Stimulated activated CD4-positive, alpha-beta T cell treated with anti-CD3 and anti-CD28 coated beads, TNF-alpha, amount 100 ng/mL, for 1 hour (primary cell): Measurements from ENCODE around the gene FGGY.

ENCODE experiments used
- DNase-seq, 3 donors: peaks; one replicate each; pipeline ENCODE4 v3.0.0-alpha.2; 2020; ENCODE audit warnings: low read depth in 3 of 3, low spot score in 1 of 3

FGGY gene

DNA sequence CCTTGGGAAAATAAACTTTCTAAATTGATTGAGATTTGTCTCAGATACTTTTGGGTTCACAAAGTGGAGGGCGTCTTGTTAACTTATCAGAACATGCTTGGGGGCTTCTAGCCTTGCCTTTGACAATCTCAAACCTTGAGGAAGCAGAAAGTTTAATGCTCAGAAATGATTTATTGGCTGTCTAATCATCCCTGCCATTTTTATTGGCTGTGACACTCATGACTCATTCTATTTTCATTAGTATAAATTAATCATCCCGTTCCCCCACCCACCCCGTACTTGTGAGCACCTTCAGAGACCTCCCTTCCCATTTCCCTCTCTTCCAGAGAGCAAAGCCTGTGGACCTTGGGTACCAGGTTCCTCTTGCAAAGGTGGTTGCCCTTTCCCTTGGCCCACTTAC, 87.1 kb downstream of the FGGY start:
- no peak for DNase-seq

GRCh38 chr1:59384443-59384842, 87.5 kb downstream of the FGGY start:
- DNase-seq, result no peak

GRCh38 chr1:59388191-59388590, 91.3 kb downstream of the FGGY start:
- DNase-seq, result no peak

- DNase-seq, result no peak
These were observed 93.0 kb downstream of the FGGY start for GRCh38 chr1:59389847-59390246.

DNA sequence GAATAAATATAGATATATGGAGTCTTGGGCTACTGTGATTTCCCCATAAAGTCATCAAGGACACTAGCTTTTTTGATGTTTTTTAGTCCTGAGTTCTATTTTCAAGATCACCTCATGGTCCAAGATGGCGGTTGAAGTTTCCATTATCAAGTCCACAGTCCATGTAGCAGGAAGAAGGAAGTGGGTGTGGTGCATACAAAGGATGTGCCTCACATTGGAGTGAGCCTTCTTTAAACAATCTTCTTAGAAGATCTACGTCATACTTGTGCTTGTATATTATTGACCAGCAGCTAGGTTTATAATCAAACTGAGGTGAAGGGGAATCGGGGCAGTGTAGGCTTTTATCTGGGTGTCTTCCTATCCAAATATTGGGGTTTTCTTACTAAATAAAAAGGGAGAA, 93.4 kb downstream of the FGGY start:
- DNase-seq, result no peak

- no peak for DNase-seq
These were observed 94.6 kb downstream of the FGGY start for GRCh38 chr1:59391212-59392179.

DNA sequence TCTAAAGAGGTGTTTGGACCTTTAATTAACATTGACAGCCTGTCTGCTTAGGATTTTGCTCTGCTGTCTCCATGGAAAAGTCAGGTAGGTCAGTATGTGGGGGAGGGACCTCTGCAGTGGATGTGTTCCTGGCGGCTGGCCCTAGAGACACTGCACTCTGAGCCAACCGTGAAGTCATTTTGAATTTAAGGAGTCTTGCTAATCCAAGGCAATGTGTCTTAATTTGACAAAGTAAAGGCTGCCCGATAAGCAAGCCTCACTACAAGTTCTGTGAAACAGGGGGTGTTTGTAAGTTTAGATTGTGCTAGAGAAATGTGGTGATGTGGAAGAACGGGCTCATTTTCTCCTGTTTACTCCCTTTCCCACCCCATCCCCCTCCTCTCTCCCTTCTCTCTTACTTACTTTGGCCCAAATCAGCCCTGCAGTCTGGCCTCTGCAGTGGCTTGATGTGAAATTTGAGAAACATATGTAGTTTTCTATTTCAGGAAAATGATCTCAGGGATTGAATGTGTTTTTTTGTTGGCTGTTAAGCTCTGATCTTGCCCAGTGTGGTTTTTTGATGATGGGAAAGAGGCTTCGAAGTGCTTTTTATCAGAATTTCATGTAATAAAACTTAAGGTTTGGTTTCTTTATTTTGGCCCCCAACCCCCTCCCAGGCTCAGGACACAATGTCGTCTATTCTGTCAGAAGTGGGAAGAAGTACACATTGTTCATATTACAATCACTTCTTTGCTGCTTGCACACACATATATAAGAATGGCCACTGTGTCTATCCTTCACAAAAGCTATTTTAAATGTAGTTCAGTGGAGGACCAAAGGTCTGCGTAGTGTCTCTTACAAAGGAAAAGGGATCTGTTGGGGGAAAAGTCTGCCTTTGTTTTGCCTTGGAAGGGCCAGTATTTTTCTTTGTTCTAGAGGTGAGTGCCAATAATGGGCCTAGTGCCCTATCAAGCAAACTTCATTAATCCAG, 96.6 kb downstream of the FGGY start:
- DNase-seq, result no peak

DNA sequence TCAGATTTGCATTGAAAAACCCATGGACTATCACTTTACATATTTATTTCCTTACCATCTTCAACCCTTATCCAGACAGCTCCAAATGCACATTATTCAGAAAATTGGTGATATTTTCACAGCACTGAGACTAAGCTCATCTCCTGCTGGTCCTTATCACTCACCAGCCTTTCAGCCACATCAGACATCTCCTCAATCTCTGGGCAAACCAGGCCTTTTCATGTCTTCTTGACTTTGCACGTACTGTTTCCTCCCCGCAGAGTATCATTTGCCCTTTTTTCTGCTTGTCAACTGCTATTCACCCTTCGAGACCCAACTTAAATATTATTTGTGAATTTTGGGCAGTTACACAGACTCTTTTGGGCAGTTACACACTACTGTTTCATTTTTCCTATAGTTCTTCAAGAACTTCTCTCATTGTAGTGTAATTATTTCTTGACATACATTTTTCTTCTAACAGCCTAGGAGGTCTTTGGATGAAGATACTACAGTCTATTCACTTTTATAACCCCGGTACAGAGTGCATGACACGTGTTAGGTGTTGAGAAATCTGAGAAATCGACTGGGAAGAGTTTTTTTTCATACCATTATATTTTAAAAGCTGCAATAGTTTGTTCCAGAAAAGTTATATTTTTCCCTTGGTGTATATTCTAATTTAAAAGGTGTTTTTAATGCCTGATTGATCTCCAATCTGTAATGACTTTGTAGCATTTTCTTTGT, 98.0 kb downstream of the FGGY start:
- no peak for DNase-seq

- no peak for DNase-seq
These were observed 99.5 kb downstream of the FGGY start for GRCh38 chr1:59396387-59396786.

DNA sequence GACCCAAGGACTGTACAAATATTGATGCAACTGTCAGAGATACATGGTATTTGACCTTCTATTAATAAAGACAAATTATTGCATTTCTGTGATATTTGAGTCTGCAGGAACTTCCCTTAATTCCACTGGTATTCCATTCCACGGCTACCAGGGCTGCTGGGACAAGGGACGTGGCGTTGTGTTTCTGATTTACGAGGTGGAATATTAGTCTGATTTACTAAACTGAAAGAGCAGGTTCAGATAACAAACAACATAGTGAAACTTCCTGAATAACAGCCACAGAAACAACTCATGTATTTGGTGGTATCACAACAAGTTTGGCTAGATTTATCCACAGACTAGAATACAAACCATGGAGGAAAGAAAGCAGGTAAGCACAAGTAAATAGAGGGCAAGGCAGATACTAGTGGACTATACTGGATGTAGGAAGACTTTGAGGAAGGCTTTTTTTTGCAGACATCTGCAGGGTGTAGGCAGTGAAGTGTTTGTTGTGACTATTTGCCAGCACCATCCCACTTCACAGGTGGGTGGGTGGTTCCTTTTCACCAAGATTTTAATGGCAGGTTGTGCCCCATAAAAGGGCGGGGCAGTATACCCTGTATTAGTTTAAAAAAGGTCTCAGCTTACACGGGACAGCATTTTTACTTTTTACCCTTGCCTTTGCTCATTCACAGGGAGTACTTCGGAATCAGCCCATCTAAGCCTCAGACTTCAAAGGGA, 100.4 kb downstream of the FGGY start:
- no peak for DNase-seq

- no peak for DNase-seq
These were observed 102.7 kb downstream of the FGGY start for GRCh38 chr1:59399642-59400041.

DNA sequence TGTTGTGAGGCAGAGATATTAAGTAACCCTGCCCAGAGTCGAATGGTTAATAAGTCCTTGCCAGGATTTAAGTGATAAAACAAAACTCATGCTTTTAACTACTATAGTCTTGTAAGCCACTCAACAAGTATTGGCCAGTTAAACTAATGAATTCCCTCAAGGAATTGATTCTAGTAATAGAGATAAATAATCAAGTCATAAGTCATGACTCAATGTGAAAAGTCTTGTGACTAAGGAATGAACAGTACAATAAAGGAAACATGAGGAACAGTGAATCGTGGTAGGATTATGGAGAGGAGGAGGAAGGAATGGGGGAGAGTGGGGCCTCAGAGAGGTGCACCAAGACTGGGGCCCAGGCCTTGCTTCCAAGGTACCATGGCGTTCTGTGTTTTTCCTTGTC, 104.7 kb downstream of the FGGY start:
- DNase-seq, result no peak

DNA sequence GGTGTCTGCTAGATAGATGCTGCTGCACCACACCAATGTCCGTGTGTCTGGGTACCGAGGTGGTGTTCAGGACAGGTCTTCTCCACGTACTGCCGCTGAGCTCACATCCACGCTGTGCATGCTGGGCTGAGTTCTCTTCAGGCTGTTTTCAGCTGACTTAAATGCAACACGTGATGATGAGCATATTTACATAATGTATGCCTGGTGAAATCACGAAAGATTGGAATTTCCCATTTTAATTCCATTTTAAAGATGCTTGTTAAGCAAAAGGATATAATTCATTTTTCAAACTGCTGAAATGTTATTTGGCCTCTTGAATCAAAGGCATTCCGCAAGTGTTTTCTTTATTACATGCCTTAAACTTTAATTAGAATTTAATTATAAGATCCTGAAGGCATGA, 107.9 kb downstream of the FGGY start:
- no peak for DNase-seq

- no peak for DNase-seq
These were observed 109.7 kb downstream of the FGGY start for GRCh38 chr1:59406437-59407164.

- DNase-seq, result no peak
These were observed 111.8 kb downstream of the FGGY start for GRCh38 chr1:59408608-59409240.

DNA sequence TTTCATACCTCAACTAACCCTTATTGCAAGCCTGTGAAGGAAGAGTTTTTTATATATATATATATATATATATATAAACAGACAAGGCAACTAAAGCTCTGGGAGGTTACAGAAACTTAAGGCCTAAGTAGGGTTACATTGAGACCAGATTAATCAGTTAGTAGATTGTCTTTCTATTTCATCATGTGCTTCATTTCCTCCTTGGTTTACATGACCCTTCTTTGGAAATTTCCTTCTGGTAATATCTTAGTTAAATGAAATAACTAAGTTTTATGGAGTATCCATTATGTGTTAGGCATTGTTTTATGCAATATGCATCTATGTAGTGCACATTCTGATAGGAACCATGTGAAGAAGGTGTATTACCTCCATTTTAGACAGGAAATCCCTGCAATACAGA, 112.7 kb downstream of the FGGY start:
- no peak for DNase-seq

DNA sequence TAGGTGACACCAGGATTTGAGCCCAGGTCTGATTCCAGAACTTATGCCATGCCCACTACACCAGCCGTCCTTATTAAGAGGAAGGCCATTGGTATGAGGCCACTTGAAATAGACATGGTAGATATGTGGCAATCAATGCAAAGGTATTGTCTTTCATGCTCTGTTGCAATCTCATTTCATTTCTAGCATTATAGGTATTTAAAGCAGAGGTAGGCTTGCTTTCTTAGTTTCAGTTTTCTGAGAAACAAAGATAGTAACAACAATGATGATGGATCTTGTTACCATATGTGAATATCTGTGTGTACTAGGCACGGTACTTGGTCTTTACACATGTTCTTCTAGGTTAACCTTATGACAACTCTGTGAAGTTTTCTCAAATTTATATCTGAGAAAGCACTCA, 113.1 kb downstream of the FGGY start:
- no peak for DNase-seq

DNA sequence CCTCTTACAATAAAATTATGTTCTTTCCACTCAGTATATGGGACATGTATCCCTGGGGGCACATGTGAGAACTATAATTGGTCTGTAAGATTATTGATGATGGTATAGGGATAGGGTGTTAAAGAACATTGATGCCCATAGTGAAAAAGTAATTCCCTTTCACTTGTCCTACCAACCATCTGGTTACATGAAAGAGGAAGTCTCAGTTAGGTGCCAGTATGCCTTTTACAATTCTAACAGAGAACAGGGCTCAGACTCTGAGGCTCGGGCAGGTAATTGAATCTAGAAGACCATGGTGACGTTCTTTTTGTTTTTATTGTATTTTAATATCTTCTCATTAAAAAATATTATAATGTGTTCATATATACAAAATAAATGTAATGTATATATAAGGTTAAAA, 113.6 kb downstream of the FGGY start:
- DNase-seq, result no peak

- no peak for DNase-seq
These were observed 114.3 kb downstream of the FGGY start for GRCh38 chr1:59411147-59411546.
